ENCODE measurements around the gene INHBA.

INHBA gene

GRCh38 chr7:41685684-41686083 is 17.2 kb downstream of the INHBA start:
- peak; percentile 34 for DNase-seq

DNA sequence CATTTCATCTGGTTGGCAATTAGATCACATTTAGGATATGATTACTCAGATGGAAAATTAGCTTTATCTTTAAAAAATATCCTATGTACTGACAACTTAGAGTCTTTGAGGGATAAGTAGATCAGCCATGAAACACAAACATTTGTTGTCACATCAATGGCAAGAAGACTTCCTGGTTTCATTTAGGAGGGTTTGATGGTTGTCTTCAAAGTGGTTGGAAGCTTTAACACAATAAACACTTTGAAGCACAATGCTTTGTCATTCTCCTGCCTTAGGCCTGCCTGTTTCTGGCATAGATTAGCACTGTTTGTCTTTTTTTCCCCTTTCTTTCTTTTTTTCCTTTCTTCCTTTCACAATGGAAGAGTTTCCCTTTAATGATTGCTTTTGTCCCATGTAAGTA is 20.5 kb downstream of the INHBA start:
- DNase-seq: no peak

- no peak for DNase-seq
These were observed 23.3 kb downstream of the INHBA start for GRCh38 chr7:41679566-41679965.

DNA sequence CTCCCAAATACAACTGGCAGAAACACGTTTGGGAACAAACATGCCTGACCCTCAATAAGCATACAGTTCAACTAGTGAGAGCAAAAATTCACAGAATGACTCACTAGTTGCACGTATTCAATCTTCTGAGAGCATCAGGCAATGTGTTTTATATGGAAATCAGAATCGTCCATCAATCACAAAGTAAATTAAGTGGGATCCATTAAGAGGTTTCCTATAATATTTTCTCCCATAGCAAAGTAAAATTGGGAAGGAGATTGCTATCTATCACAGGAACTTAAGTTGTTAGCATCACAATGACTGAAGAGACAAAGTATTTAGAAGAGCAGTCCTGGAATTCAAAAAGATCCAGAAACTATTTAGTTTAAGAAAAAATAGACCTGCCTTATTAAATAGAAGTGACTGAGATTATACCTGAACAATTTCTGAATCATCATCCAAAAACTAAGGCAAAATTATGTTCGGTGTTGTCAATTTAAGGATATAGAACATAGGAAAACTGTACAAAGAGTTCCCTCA is 28.3 kb downstream of the INHBA start:
- DNase-seq: no peak

DNA sequence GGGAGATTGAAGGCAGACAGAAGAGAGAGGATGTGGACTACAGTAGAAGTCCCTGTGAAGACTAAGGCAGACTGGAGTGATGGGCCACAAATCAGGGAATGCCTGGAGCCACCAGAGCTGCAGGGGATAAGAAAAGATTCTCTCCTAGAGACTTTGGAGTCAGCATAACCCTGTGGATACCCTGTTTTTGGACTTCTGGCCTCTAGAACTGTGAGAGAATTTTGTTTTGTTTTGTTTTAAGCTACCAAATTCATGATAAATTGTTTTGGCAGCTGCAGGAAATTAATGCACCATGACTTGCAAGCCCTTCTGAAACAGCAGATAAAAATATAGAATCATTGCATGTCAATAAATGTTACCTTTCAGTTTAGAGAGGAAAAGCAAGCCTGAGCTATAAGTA is 41.3 kb downstream of the INHBA start:
- no peak for DNase-seq

- no peak for DNase-seq
These were observed 43.4 kb downstream of the INHBA start for GRCh38 chr7:41659539-41659938.

GRCh38 chr7:41656366-41656765 is 46.5 kb downstream of the INHBA start:
- no peak for DNase-seq

GRCh38 chr7:41655426-41655825 is 47.5 kb downstream of the INHBA start:
- DNase-seq: no peak

- no peak for DNase-seq
These were observed 50.6 kb downstream of the INHBA start for GRCh38 chr7:41652267-41652666.

- no peak for DNase-seq
These were observed 54.4 kb downstream of the INHBA start for GRCh38 chr7:41648501-41648900.

- DNase-seq: no peak
These were observed 59.3 kb downstream of the INHBA start for GRCh38 chr7:41643616-41644015.

- DNase-seq: no peak
These were observed 61.2 kb downstream of the INHBA start for GRCh38 chr7:41641665-41642014.

GRCh38 chr7:41641011-41641664 is 61.8 kb downstream of the INHBA start:
- DNase-seq: no peak

DNA sequence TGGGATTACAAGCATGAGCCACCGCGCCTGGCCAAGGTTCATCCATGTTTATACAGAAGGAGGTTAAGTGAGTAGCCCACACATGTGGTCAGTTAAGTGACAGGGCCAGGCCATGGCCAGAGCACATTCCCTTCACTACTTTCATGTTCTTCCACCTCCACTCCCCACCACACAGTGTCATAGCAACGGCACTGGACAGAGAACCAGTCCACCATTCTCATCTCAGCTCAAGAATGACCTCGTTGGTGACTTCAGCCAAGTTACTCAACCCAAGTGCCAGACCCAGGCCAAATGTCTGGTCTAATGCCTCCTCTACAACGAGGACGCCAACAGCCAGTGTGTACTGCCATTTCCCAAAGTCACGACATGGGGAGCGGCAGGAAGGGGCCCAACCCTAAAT is 62.4 kb downstream of the INHBA start:
- DNase-seq: no peak

DNA sequence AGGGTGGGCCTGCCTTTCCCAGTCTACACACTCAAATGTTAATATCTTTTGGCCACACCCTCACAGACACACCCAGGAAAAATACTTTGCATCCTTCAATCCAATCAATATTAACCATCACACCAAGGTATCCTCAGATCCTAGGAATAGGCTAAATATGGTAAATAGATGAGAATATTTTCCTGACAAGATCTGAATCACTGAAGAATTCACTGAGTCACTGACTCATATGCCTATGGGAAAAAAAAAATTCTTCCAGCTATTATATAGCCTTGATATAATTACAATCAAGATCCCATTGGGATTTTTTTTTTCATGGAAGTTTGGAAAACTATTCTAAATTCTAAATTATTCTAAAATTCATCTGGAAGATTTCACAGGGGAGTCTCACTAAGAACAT is 65.8 kb downstream of the INHBA start:
- DNase-seq: peak; percentile 36

Data from NCI-H226 (cell line).